ENCODE data around the gene ITPR2. TPM values are rescaled to one million over a fixed set of nuclear protein-coding genes. Genes with fewer than 3 reads are reported as not detected.

Gene ITPR2
- total and polyA plus RNA-seq, 2 of the 13 experiments (the other 11 are each of a cell fraction or from before 2014, with no cell fraction given), result 31.9 to 81.9 TPM

DNA sequence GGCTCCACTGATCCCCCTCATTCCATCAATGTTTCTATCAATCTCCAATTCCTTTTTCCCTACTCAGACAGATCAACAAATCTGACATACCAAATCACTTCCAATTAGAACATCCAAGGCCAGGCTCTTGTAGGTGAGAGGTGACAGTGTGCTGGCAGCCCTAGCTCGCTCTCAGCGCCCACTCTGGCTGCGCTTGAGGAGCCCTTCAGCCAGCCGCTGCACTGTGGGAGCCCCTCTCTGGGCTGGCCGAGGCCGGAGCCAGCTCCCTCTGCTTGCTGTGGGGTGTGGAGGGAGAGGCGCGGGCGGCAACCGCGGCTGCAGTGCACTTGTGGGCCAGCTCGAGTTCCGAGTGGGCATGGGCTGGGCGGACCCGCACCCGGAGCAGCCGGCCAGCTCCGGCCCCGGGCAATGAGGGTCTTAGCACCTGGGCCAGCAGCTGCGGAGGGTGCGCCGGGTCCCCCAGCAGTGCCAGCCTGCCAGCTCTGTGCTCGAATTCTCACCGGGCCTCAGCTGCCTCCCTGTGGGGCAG lies 6.0 kb upstream of the ITPR2 start:
- 97% methylated on average over 7 of the region's 24 CpGs for WGBS (ENCODE audit: low lambda C conversion rate)
- CTCF ChIA-PET (ENCODE audit: low intra/inter-chr PET ratio, low total read pairs), result no interaction called here
- peak; percentile 98 for TF ChIP-seq ZNF850 (CRISPR knock-in tag; conservative IDR thresholded peaks at IDR 0.05)
- TF ChIP-seq, protein P1, sequence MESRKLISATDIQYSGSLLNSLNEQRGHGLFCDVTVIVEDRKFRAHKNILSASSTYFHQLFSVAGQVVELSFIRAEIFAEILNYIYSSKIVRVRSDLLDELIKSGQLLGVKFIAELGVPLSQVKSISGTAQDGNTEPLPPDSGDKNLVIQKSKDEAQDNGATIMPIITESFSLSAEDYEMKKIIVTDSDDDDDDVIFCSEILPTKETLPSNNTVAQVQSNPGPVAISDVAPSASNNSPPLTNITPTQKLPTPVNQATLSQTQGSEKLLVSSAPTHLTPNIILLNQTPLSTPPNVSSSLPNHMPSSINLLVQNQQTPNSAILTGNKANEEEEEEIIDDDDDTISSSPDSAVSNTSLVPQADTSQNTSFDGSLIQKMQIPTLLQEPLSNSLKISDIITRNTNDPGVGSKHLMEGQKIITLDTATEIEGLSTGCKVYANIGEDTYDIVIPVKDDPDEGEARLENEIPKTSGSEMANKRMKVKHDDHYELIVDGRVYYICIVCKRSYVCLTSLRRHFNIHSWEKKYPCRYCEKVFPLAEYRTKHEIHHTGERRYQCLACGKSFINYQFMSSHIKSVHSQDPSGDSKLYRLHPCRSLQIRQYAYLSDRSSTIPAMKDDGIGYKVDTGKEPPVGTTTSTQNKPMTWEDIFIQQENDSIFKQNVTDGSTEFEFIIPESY (CRISPR knock-in tag; IDR thresholded peaks at IDR 0.05), result peak; percentile 55
- TF ChIP-seq NAIF1 (CRISPR knock-in tag; IDR thresholded peaks at IDR 0.05; ENCODE audit: borderline replicate concordance), result no peak
- TF ChIP-seq ZNF781 (CRISPR knock-in tag; IDR thresholded peaks at IDR 0.05; ENCODE audit: borderline replicate concordance, not compliant biosample characterization), result no peak
- TF ChIP-seq ZSCAN21 (CRISPR knock-in tag; IDR thresholded peaks at IDR 0.05; ENCODE audit: borderline replicate concordance), result no peak
- TF ChIP-seq ZNF609 (CRISPR knock-in tag; IDR thresholded peaks at IDR 0.05; ENCODE audit: borderline replicate concordance), result no peak
- TF ChIP-seq, protein P2, sequence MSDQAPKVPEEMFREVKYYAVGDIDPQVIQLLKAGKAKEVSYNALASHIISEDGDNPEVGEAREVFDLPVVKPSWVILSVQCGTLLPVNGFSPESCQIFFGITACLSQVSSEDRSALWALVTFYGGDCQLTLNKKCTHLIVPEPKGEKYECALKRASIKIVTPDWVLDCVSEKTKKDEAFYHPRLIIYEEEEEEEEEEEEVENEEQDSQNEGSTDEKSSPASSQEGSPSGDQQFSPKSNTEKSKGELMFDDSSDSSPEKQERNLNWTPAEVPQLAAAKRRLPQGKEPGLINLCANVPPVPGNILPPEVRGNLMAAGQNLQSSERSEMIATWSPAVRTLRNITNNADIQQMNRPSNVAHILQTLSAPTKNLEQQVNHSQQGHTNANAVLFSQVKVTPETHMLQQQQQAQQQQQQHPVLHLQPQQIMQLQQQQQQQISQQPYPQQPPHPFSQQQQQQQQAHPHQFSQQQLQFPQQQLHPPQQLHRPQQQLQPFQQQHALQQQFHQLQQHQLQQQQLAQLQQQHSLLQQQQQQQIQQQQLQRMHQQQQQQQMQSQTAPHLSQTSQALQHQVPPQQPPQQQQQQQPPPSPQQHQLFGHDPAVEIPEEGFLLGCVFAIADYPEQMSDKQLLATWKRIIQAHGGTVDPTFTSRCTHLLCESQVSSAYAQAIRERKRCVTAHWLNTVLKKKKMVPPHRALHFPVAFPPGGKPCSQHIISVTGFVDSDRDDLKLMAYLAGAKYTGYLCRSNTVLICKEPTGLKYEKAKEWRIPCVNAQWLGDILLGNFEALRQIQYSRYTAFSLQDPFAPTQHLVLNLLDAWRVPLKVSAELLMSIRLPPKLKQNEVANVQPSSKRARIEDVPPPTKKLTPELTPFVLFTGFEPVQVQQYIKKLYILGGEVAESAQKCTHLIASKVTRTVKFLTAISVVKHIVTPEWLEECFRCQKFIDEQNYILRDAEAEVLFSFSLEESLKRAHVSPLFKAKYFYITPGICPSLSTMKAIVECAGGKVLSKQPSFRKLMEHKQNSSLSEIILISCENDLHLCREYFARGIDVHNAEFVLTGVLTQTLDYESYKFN (CRISPR knock-in tag; conservative IDR thresholded peaks at IDR 0.05), result no peak
- TF ChIP-seq MEIS2 (CRISPR knock-in tag; IDR thresholded peaks at IDR 0.05), result no peak
- TF ChIP-seq ZNF431 (CRISPR knock-in tag; IDR thresholded peaks at IDR 0.05; ENCODE audit: borderline replicate concordance, low read depth), result no peak
- TF ChIP-seq, protein P3, sequence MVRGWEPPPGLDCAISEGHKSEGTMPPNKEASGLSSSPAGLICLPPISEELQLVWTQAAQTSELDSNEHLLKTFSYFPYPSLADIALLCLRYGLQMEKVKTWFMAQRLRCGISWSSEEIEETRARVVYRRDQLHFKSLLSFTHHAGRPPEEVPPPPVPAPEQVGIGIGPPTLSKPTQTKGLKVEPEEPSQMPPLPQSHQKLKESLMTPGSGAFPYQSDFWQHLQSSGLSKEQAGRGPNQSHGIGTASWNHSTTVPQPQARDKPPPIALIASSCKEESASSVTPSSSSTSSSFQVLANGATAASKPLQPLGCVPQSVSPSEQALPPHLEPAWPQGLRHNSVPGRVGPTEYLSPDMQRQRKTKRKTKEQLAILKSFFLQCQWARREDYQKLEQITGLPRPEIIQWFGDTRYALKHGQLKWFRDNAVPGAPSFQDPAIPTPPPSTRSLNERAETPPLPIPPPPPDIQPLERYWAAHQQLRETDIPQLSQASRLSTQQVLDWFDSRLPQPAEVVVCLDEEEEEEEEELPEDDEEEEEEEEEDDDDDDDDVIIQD (CRISPR knock-in tag; IDR thresholded peaks at IDR 0.05; ENCODE audit: low read depth), result no peak
- FAIRE-seq (no peak), ATAC-seq (no peak), DNase-seq (ENCODE audit: low spot score) (no peak)
- H4K20me1 ChIP-seq (ENCODE audit: insufficient read depth, low read length), result no peaks in the 10 kb centered on the region
- no peaks in the 10 kb centered on the region for H3K9me3 ChIP-seq (ENCODE audit: low read length)
- no peak overlapping the region for H3K27ac ChIP-seq (ENCODE audit: extremely low read length, insufficient read depth, low read length)
- no peak overlapping the region for H3K4me3 ChIP-seq (replicated peaks in 1 of 3; ENCODE audit: insufficient read depth in 1 of 3, low read depth in 2 of 3, low read length in 3 of 3)
- no peak overlapping the region for H3K9ac ChIP-seq (ENCODE audit: insufficient read depth, low read depth, low read length)
- in situ Hi-C loops (cut with HindIII; ENCODE audit: extremely low pct_ligation_motif_present, low pct_unique_long_range_greater_than_20kb) (no loop called here), intact Hi-C loops (cut with micrococcal nuclease; ENCODE audit: unreplicated experiment) (loop anchor here (10.0 kb wide), 1 partner anchor 104 kb away; no protein-coding TSS in a partner anchor)
- H3K27me3 ChIP-seq (ENCODE audit: control insufficient read depth in 1 of 2, insufficient read depth in 2 of 2, low read length in 2 of 2), result no peaks in the 10 kb centered on the region
- H3K36me3 ChIP-seq (replicated peaks in 1 of 2; ENCODE audit: control insufficient read depth in 1 of 2, insufficient read depth in 2 of 2, low read length in 2 of 2), result no peaks in the 10 kb centered on the region
- no peak overlapping the region for H2AFZ ChIP-seq (ENCODE audit: low read length)
- H3K4me1 ChIP-seq (ENCODE audit: insufficient read depth, low read length), result peaks cover 27% of the 10 kb centered on the region
- H3K4me2 ChIP-seq (ENCODE audit: low read depth, low read length), result no peak overlapping the region
- H3K79me2 ChIP-seq (ENCODE audit: insufficient read depth, low read length), result peaks cover under 1% of the 10 kb centered on the region
- BruUV-seq (replicated peaks), result no TSS peak
- POLR2A ChIA-PET, result no interaction called here
